ENCODE results near the gene ABI1. TPM values are rescaled to one million over a fixed set of nuclear protein-coding genes. Genes with fewer than 3 reads are reported as not detected.

ABI1 gene
- total RNA-seq, 1 experiment from 2014 or later, result 36.9 TPM

DNA sequence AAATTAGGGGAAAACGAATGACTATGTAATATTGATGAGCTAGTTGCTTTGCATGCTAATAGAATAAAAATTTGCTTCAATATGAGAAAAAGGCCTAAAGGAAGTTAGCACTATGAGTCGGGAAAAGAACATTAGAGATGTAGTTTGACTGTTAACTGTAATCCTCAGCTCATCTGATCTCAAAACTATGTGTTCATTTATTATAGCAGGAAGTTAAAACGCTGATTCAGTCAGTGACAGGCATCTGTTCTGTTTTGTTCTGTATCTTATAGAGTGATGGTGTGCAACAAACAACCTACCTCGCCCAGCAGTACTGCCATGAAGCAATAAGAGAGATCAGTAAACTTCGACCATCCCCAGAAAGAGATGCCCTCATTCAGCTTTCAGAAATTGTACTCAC, 114.7 kb downstream of the ABI1 start:
- H3K79me1 ChIP-seq (ENCODE audit: insufficient read depth, low read depth, low read length, poor library complexity, severe bottlenecking), result no peaks in the 10 kb centered on the region
- no peaks in the 10 kb centered on the region for H3K27me3 ChIP-seq (ENCODE audit: insufficient read depth, low read length)
- H3K9ac ChIP-seq (ENCODE audit: extremely low read depth, insufficient read length, low read length), result no peak overlapping the region
- Mint-ChIP-seq H3K9me3 (no peaks in the 10 kb centered on the region), H3K27me3 (ENCODE audit: low read depth) (no peaks in the 10 kb centered on the region), H3K36me3 (ENCODE audit: insufficient read depth in 1 of 3, low read depth in 3 of 3) (peaks cover 18 to 54% (median 37%) of the 10 kb centered on the region in 3 experiments), H3K4me3 (no peak overlapping the region), H3K27ac (no peak overlapping the region), H3K4me1 (peaks cover 11% of the 10 kb centered on the region in 2 experiments)
- no peak overlapping the region for H2BK120ac ChIP-seq (ENCODE audit: low read depth, low read length, poor library complexity, severe bottlenecking)
- H2BK12ac ChIP-seq (ENCODE audit: insufficient read length, low read depth, low read length), result no peak overlapping the region
- no peak overlapping the region for H2AFZ ChIP-seq (ENCODE audit: low read length)
- no peaks in the 10 kb centered on the region for H4K20me1 ChIP-seq (ENCODE audit: control insufficient read depth, insufficient read depth, insufficient read length)
- no peak overlapping the region for H3K18ac ChIP-seq (ENCODE audit: insufficient read length, low read depth, low read length)
- no peaks in the 10 kb centered on the region for H3K4me1 ChIP-seq (ENCODE audit: insufficient read depth, low read length)
- no peak for DNase-seq
- no peak overlapping the region for H3K27ac ChIP-seq (ENCODE audit: insufficient read length, low read depth, low read length)
- H3T11ph ChIP-seq (ENCODE audit: low read length), result no peak overlapping the region
- H3K14ac ChIP-seq (ENCODE audit: insufficient read depth, low read length), result no peak overlapping the region
- H2BK5ac ChIP-seq (ENCODE audit: insufficient read length, low read length), result no peak overlapping the region
- no CpG with 5 or more reads among the region's 5 CpGs for WGBS (ENCODE audit: extremely low coverage, insufficient read length, low lambda C conversion rate)
- H3K56ac ChIP-seq (ENCODE audit: insufficient read length, low read depth, low read length), result no peak overlapping the region
- no peak overlapping the region for H3K23ac ChIP-seq (ENCODE audit: insufficient read length, low read depth, low read length)
- no peak overlapping the region for H3K4me2 ChIP-seq (ENCODE audit: insufficient read depth, insufficient read length, low read length)
- H3K23me2 ChIP-seq (ENCODE audit: insufficient read length, low read depth, low read length, poor library complexity, severe bottlenecking), result no peaks in the 10 kb centered on the region
- H3K9me3 ChIP-seq (ENCODE audit: control insufficient read depth, low read depth, low read length), result no peaks in the 10 kb centered on the region
- no peak overlapping the region for H4K5ac ChIP-seq (ENCODE audit: insufficient read length, low read depth, low read length)
- no peak overlapping the region for H2BK20ac ChIP-seq (ENCODE audit: low read depth, low read length, poor library complexity, severe bottlenecking)
- H3K79me2 ChIP-seq (ENCODE audit: insufficient read depth, low read length), result no peaks in the 10 kb centered on the region
- no peak overlapping the region for H4K8ac ChIP-seq (replicated peaks; ENCODE audit: insufficient read length, low read depth, low read length)
- TF ChIP-seq CTCF (conservative IDR thresholded peaks at IDR 0.05), result no peak
- no peak overlapping the region for H3K4ac ChIP-seq (ENCODE audit: low read depth, low read length)
- H4K91ac ChIP-seq (ENCODE audit: insufficient read length, low read depth, low read length), result no peak overlapping the region
- no peak overlapping the region for H2AK5ac ChIP-seq (ENCODE audit: insufficient read length, low read length)
- H2BK15ac ChIP-seq (ENCODE audit: low read depth, low read length), result no peak overlapping the region

Measured in H9 (cell line).